GM19193 (cell line): ENCODE data around the gene SH3PXD2A.

ENCODE experiments used
- POLR2A ChIP-seq: IDR thresholded peaks from 4 replicates; pipeline ENCODE4 v1.6.1; 2011; ENCODE audit not compliant: insufficient read depth, insufficient read length; ENCODE audit errors: extremely low read depth

SH3PXD2A gene

GRCh38 chr10:103692952-103693811, 162.2 kb downstream of the SH3PXD2A start:
- peak; percentile 41 for TF ChIP-seq POLR2A

DNA sequence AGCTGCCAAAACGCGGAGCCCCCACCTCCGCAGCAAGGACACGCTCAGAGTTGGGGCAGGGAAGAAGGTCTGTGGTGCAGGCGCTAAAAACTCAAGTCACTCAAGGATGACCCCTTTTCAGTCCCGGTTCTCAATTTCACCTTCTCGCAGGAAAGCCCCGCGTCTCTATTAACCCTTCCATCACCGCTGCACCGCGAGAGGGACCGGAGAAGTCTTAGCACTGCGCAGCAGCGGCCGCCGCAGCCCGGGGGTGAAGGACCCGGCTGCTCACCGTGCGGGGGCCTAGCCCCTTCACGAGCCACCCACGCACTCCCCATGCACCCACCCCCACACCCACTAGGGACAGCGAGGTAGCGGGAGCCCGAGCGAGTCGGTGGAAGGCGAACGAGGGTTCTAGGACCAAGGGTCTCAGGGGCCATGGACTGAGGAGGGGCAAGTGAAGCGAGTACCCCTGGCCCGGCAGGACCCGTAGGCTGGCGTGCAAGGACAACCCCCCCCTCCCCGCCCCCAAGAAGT, 162.9 kb downstream of the SH3PXD2A start:
- peak; percentile 24 for TF ChIP-seq POLR2A

DNA sequence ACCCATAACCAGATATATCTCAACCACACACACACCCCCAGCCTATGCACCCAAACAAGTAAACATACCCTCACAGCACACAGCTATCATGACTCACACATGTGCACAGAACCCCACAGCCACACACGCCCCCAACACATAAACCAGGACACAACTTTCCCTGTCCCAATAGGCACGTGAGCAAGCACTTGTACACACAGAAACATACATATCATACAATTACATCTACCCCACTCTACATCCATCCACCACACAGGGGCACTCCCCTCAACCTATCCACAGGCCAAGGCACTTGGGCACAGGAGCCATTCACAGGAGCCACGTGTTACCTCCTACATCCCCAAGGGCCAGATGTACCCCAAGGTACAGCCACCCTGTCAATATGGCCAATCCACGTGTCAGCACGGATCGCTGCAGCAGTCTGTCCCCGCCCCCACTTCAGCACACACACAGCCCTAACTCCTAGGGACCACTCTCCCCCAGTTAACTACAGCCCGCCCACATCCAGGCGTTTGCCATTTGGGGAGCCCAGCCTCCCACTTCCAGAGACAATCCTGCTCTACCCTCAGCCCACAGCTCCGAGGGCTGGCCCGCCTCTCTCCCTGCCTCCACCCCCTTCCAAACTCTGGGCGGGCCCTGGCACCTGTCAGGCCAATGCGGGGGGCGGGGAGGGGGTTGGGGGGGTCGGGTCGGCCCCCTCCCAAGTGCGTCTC, 163.5 kb downstream of the SH3PXD2A start:
- no peak for TF ChIP-seq POLR2A

DNA sequence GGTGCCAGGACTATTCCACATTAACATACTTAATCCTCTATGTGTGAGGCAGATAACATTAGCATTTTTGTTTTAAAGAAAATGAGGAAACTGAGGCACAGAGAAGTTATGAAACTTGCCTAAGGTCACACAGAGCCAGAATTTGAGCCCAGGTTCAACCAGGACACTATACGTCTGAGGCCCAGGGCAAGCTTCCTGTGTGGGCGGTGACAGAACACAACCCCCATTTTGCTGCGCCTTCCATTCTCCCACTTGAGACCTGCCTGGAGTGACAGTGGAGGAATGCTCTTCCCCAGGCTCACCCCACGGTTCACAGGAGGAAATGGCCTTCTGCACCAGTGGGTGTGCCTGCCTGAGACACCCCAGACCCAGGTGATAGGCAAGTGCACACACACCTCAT, 164.1 kb downstream of the SH3PXD2A start:
- no peak for TF ChIP-seq POLR2A

DNA sequence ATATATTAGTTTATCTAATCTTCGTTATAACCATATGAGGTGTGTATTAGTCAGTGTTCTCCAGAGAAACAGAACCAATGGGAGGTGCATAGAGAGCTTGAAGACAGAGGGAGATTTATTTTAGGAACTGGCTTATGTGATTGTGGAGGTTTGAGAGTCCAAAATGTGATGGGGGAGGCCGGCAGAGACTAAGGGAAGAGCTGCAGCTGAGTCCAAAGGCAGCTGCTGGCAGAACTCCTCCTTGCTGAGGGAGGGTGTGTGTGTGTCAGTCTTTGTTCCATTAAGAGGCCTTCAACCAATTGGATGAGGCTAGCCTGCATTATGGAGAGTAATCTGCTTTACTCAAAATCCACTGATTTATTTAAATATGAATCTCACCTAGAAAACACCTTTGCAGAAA, 165.1 kb downstream of the SH3PXD2A start:
- TF ChIP-seq POLR2A, result no peak

DNA sequence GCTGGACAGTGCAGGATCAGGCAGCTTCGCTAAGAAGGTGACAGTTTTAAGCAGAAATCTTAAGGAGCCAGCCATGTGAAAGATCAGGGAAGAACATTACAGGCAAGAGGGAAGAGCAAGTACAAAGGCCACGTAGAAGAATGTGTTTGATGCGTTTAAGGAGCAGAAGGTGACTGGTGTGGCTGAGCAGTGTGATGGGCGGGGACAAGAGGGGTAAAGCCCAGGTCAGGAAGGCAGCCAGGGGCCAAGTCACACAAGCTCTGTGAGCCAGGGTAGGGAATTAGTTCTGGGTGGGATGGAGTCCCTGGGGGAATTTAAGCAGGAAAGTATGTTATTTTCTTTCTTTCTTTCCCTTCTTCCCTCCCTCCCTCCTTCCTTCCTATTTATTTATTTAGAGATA, 166.9 kb downstream of the SH3PXD2A start:
- no peak for TF ChIP-seq POLR2A

- TF ChIP-seq POLR2A, result no peak
Observed at GRCh38 chr10:103687718-103688117, 167.7 kb downstream of the SH3PXD2A start.

DNA sequence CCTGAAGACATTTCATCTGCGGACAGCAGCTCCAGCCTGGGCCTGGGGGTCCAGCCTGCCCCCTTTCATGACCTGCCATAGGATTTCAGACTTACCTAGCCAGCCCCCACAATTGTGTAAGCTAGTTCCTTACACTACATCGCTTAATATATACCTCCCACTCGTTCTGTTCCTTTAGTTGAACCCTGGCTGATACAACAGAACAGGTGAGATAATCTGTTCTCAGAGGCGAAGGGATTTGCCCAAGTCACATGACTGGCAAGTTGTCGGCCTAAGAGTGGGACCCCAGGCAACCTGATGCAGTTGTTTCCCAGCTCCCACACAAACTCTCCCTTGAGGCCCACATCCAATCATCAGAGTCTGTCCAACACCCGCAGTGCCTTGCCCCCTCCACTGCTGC, 168.2 kb downstream of the SH3PXD2A start:
- no peak for TF ChIP-seq POLR2A

DNA sequence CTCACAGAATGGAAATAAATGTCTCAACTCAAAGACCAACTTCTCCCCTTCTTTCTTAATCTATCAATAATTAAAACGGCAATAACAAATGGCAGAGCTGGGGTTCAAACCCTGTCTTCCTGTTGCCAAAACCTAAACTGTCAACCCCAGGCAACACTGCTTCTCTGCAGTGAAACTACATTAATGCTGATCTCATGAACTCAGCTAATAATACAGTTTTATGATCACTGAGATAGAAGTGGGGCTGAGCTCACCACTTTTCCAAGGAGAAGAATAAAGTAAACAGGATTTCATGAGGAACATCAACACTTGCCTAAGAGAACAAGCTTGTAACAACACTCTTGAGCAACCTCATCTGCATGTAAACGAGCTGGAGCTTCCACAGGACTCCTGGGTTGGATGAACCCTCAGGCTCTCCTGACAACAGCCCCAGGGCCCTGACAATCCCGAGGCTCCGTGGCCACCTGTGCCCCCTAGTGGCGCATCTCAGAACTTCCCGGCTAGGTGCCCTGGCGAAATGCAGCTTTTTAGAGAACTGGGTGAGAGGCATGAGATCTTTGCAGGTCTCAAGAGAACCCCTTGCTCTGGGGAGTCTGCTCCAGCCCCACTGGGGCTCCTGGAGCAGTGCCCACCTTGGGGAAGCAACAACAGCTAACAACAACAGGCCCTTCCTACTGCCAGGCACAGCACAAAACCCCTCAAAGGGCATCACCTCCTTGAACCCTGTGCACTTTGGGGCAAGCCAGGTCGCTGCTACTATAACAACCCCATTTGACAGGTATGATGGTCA, 169.3 kb downstream of the SH3PXD2A start:
- peak; percentile 21 for TF ChIP-seq POLR2A

DNA sequence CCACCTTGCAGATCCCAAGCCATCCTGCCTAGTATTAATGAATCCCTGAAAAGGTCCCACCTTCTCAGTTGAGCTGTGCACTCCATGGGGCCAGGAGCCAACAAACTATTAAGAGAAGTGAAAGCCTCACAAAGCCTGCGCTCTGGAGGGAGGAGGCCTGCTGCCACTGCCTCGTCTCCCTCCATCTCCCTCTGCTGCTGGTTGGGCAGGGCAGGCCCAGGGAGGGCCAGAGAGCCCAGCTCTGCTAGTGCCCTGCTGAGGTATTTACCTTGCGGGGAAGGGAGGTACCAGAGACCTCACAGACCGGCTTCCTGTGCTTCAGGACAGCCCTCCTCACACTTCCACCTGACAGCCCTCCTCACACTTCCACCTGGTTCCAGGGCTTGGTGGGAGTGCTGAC, 171.5 kb downstream of the SH3PXD2A start:
- TF ChIP-seq POLR2A, result no peak

GRCh38 chr10:103682631-103683030, 172.7 kb downstream of the SH3PXD2A start:
- TF ChIP-seq POLR2A, result no peak

DNA sequence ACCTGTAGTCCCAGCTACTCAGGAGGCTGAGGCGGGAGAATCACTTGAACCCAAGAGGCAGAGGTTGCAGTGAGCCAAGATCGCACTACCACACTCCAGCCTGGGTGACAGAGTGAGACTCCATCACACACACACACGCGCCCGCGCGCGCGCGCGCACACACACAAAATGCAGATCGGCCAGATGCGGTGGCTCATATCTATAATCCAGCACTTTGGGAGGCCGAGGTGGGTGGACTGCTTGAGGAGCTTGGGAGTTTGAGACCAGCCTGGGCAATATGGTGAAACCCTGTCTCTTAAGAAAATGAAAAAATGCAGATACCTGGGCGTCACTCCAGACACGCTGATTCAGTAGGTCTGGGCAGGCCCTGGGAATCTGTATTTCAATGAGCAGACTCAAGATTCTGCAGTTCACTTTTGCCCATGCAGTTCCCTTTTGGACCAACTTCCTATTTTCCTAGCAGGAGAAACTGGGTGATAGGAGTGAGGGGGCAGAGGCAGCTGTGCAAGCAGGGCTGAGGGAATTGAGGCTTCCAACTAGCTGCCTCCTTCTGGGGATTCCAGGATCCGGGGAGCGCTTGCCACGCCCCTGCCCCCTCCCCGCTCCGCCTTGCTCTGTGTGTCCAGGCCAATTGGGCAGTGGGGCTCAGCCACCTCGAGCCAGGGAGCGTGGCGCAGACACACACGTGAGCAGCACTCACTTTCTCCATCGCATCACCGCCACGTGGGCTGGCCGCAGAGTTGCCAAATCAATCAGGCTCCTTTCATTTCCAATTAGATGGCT, 173.6 kb downstream of the SH3PXD2A start:
- TF ChIP-seq POLR2A, result no peak

- TF ChIP-seq POLR2A, result no peak
Observed at GRCh38 chr10:103680869-103681236, 174.5 kb downstream of the SH3PXD2A start.

- no peak for TF ChIP-seq POLR2A
Observed at GRCh38 chr10:103679096-103679790, 176.1 kb downstream of the SH3PXD2A start.
